ENCODE measurements around the gene SGMS1. TPM values are rescaled to one million over a fixed set of nuclear protein-coding genes. Genes with fewer than 3 reads are reported as not detected.

The SGMS1 gene
- total RNA-seq, 4 donors from 2014 or later = 28.3 to 44.5 (median 41.7) TPM

- no peaks in the 10 kb centered on the region for H3K36me3 ChIP-seq
- intact Hi-C loops (cut with DNase I; ENCODE audit: low total_unique reads) = no loop called here
- in situ Hi-C loops (cut with MboI; ENCODE audit: low pct_ligation_motif_present in 1 of 4, low pct_unique_long_range_greater_than_20kb in 1 of 4, low sequenced_read_pairs in 3 of 4) = no loop called here
- TF ChIP-seq POLR2A (IDR thresholded peaks at IDR 0.05) (no peak), EP300 (IDR thresholded peaks at IDR 0.05; ENCODE audit: low read depth) (no peak), POLR2AphosphoS5 (IDR thresholded peaks at IDR 0.05) (no peak), CTCF (IDR thresholded peaks at IDR 0.05) (no peak)
- H3K9me3 ChIP-seq = no peaks in the 10 kb centered on the region
- H3K4me1 ChIP-seq = no peaks in the 10 kb centered on the region
- no peak for DNase-seq
- no peaks in the 10 kb centered on the region for H3K27me3 ChIP-seq
- no peak overlapping the region for H3K4me3 ChIP-seq
- no peak overlapping the region for H3K27ac ChIP-seq
- WGBS, 2 donors (ENCODE audit: low coverage in 1 of 2) = 81 to 87% methylated on average over 4 to 5 of the region's 5 CpGs
Observed at GRCh38 chr10:50529660-50530059, 94.1 kb downstream of the SGMS1 start.

GRCh38 chr10:50528206-50528605 lies 95.5 kb downstream of the SGMS1 start:
- no peak overlapping the region for H3K4me3 ChIP-seq
- intact Hi-C loops (cut with DNase I; ENCODE audit: low total_unique reads) = no loop called here

GRCh38 chr10:50527442-50528043 lies 96.2 kb downstream of the SGMS1 start:
- H3K27ac ChIP-seq = no peak overlapping the region
- in situ Hi-C loops (cut with MboI; ENCODE audit: low pct_ligation_motif_present in 1 of 4, low pct_unique_long_range_greater_than_20kb in 1 of 4, low sequenced_read_pairs in 3 of 4) = no loop called here
- no peaks in the 10 kb centered on the region for H3K4me1 ChIP-seq
- TF ChIP-seq CTCF (IDR thresholded peaks at IDR 0.05) (no peak), POLR2AphosphoS5 (IDR thresholded peaks at IDR 0.05) (no peak), EP300 (IDR thresholded peaks at IDR 0.05; ENCODE audit: low read depth) (no peak), POLR2A (IDR thresholded peaks at IDR 0.05) (no peak)
- no peak overlapping the region for H3K4me3 ChIP-seq
- WGBS, 2 donors (ENCODE audit: low coverage in 1 of 2) = 44 to 61% methylated on average over 3 to 7 of the region's 7 CpGs
- no peaks in the 10 kb centered on the region for H3K9me3 ChIP-seq
- H3K36me3 ChIP-seq = no peaks in the 10 kb centered on the region
- intact Hi-C loops (cut with DNase I; ENCODE audit: low total_unique reads) = no loop called here
- H3K27me3 ChIP-seq = no peaks in the 10 kb centered on the region
- no peak for DNase-seq

More at GRCh38 chr10:50528206-50528605, 95.5 kb downstream of the SGMS1 start:
- no peak for DNase-seq
- H3K9me3 ChIP-seq = no peaks in the 10 kb centered on the region
- no peak for TF ChIP-seq POLR2AphosphoS5 (IDR thresholded peaks at IDR 0.05)
- TF ChIP-seq CTCF (IDR thresholded peaks at IDR 0.05) = no peak
- TF ChIP-seq POLR2A (IDR thresholded peaks at IDR 0.05) = no peak
- no peak for TF ChIP-seq EP300 (IDR thresholded peaks at IDR 0.05; ENCODE audit: low read depth)
- no peak overlapping the region for H3K27ac ChIP-seq
- no peaks in the 10 kb centered on the region for H3K36me3 ChIP-seq
- no peaks in the 10 kb centered on the region for H3K27me3 ChIP-seq
- in situ Hi-C loops (cut with MboI; ENCODE audit: low pct_ligation_motif_present in 1 of 4, low pct_unique_long_range_greater_than_20kb in 1 of 4, low sequenced_read_pairs in 3 of 4) = no loop called here
- no peaks in the 10 kb centered on the region for H3K4me1 ChIP-seq
- WGBS, 2 donors (ENCODE audit: low coverage in 1 of 2) = 80 to 88% methylated on average over 1 to 2 of the region's 2 CpGs

GRCh38 chr10:50526185-50526584 lies 97.6 kb downstream of the SGMS1 start:
- no peak for DNase-seq
- WGBS, 2 donors (ENCODE audit: low coverage in 1 of 2) = 94 to 100% methylated on average over 3 to 4 of the region's 4 CpGs
- Histone ChIP-seq H3K27ac (no peak overlapping the region), H3K27me3 (no peaks in the 10 kb centered on the region), H3K9me3 (no peaks in the 10 kb centered on the region), H3K4me3 (no peak overlapping the region), H3K4me1 (no peaks in the 10 kb centered on the region), H3K36me3 (no peaks in the 10 kb centered on the region)
- TF ChIP-seq EP300 (IDR thresholded peaks at IDR 0.05; ENCODE audit: low read depth) (no peak), CTCF (IDR thresholded peaks at IDR 0.05) (no peak), POLR2AphosphoS5 (IDR thresholded peaks at IDR 0.05) (no peak), POLR2A (IDR thresholded peaks at IDR 0.05) (no peak)
- intact Hi-C loops (cut with DNase I; ENCODE audit: low total_unique reads) = no loop called here
- in situ Hi-C loops (cut with MboI; ENCODE audit: low pct_ligation_motif_present in 1 of 4, low pct_unique_long_range_greater_than_20kb in 1 of 4, low sequenced_read_pairs in 3 of 4) = no loop called here

All from transverse colon (tissue), 4 donors.